ENCODE data around the gene CTAGE8. TPM values are rescaled to one million over a fixed set of nuclear protein-coding genes. Genes with fewer than 3 reads are reported as not detected.

Gene CTAGE8, protein sequence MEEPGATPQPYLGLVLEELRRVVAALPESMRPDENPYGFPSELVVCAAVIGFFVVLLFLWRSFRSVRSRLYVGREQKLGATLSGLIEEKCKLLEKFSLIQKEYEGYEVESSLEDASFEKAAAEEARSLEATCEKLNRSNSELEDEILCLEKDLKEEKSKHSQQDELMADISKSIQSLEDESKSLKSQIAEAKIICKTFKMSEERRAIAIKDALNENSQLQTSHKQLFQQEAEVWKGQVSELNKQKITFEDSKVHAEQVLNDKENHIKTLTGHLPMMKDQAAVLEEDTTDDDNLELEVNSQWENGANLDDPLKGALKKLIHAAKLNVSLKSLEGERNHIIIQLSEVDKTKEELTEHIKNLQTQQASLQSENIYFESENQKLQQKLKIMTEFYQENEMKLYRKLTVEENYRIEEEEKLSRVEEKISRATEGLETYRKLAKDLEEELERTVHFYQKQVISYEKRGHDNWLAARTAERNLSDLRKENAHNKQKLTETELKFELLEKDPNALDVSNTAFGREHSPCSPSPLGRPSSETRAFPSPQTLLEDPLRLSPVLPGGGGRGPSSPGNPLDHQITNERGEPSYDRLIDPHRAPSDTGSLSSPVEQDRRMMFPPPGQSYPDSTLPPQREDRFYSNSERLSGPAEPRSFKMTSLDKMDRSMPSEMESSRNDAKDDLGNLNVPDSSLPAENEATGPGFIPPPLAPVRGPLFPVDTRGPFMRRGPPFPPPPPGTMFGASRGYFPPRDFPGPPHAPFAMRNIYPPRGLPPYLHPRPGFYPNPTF
- total RNA-seq = 7.9 TPM in 1 of 2 replicates, not detected in the other

DNA sequence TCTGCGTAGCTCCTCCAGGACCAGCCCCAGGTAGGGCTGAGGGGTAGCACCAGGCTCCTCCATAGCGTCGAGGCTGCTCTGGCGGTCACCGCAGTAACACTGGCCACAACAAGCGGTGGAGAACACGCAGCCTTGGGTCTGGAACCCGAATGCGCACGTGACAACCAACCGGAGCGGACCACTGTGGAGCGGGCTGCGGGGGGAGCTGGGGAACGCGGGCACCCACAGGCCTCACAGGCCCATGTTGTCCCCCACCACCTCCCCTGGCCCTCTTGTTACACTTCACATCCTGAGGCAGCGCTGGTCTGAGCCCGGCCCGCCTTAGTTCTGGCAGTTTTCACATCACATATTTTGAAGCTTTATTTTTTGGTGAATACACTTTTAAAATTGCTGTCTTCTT, at the start of gene CTAGE8:
CTAGE8 (minus strand) TSS at position 101 of the 400 bp plus-strand sequence; CDS start at position 63, 38 bp downstream.

GRCh38 chr7:144311872-144312469, 42.9 kb upstream of the CTAGE8 start, which contains the start of gene OR2A1:
Gene OR2A1 (plus strand): TSS chr7:144312419. CDS start chr7:144318125, 5,706 bp downstream.

DNA sequence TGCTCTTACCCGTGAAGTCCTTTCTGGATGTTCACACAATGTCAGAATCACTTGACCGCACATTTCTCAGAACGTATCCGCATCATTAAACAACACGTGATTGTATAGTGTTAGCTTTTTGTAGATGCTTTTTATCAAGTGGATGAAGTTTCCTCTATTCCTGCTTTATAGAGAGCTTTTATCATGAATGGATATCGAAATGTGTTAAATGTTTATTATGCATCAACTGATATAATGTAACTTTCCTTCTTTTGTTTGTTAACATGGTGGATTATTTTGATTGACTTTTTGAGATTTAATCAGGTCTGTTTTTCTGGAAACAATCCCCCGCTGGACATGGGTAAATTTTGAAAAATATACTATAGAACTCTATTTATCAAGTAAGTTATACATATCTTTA, 4.4 kb downstream of the CTAGE8 start, which contains the start of gene OR2A7:
OR2A7 (minus strand) TSS at position 101 of the 400 bp plus-strand sequence. CDS start 5,164 bp downstream, outside the sequence.

GRCh38 chr7:144239365-144239764, 29.7 kb downstream of the CTAGE8 start, which contains the start of gene OR2A42:
Gene OR2A42 (minus strand): TSS chr7:144239605. CDS start chr7:144232843, 6,762 bp downstream.

Other genes with a start within 250 kb of the CTAGE8 start
- gene OR2A5, start 220.3 kb downstream of the CTAGE8 start, total RNA-seq = not detected in 2 replicates
- not detected in 2 replicates for gene OR2A25, start 199.5 kb downstream of the CTAGE8 start, total RNA-seq
- not detected in 2 replicates for gene OR2A12, start 183.0 kb downstream of the CTAGE8 start, total RNA-seq
- not detected in 2 replicates for gene OR2A2, start 159.7 kb downstream of the CTAGE8 start, total RNA-seq
- not detected in 2 replicates for gene OR2A14, start 146.1 kb downstream of the CTAGE8 start, total RNA-seq
- 4.7 and 10.6 TPM in 2 replicates for gene CTAGE4, start 85.8 kb downstream of the CTAGE8 start, total RNA-seq
- 0.11 and 6.3 TPM in 2 replicates for gene ARHGEF35, start 73.5 kb downstream of the CTAGE8 start, total RNA-seq
- gene OR2A42, start 29.7 kb downstream of the CTAGE8 start, total RNA-seq = not detected in 2 replicates
- 5.6 and 7.1 TPM in 2 replicates for gene OR2A7, start 4.5 kb downstream of the CTAGE8 start, total RNA-seq
- not detected in 2 replicates for gene OR2A1, start 43.1 kb upstream of the CTAGE8 start, total RNA-seq
- 29.1 and 55.1 TPM in 2 replicates for gene ARHGEF5, start 86.1 kb upstream of the CTAGE8 start, total RNA-seq
- not detected in 2 replicates for gene NOBOX, start 134.4 kb upstream of the CTAGE8 start, total RNA-seq

All from placental epithelial cell (primary cell).